IMR-90 (cell line): ENCODE data around the gene KLHL14.

Experiments used
- BHLHE40 ChIP-seq: fragments of 150-350 bp; IDR thresholded peaks from 2 replicates; pipeline ENCODE4 v1.6.1; 2016; ENCODE audit warnings: mild to moderate bottlenecking, low read depth, low read length
- CEBPB ChIP-seq: IDR thresholded peaks from 2 replicates; pipeline ENCODE4 v1.6.1; 2012; ENCODE audit warnings: low read depth, low read length, improper control_type of control experiment
- MAFK ChIP-seq: IDR thresholded peaks from 2 replicates; pipeline ENCODE4 v1.6.1; 2012; ENCODE audit warnings: low read depth, low read length, improper control_type of control experiment
- MAZ ChIP-seq: IDR thresholded peaks from 2 replicates; pipeline ENCODE4 v1.6.1; 2012; ENCODE audit warnings: low read depth, mild to moderate bottlenecking, low read length, improper control_type of control experiment, moderate library complexity, borderline replicate concordance
- POLR2A ChIP-seq: IDR thresholded peaks from 2 replicates; pipeline ENCODE4 v1.6.1; 2012; ENCODE audit warnings: mild to moderate bottlenecking, low read depth, low read length
- RCOR1 ChIP-seq: IDR thresholded peaks from 2 replicates; pipeline ENCODE4 v1.6.1; 2012; ENCODE audit warnings: mild to moderate bottlenecking, low read length, improper control_type of control experiment; ENCODE audit not compliant: insufficient replicate concordance
- RFX5 ChIP-seq: IDR thresholded peaks from 2 replicates; pipeline ENCODE4 v1.8.0; 2012; ENCODE audit warnings: low read depth, mild to moderate bottlenecking, low read length, moderate library complexity
- SMC3 ChIP-seq: fragments of 150-350 bp; IDR thresholded peaks from 2 replicates; pipeline ENCODE4 v1.6.1; 2016; ENCODE audit warnings: low read depth, mild to moderate bottlenecking, antibody characterized with exemption, low read length, moderate library complexity
- USF2 ChIP-seq: fragments of 150-350 bp; IDR thresholded peaks from 2 replicates; pipeline ENCODE4 v1.6.1; 2017; ENCODE audit warnings: mild to moderate bottlenecking, antibody characterized with exemption, low read length, low read depth
- TF ChIP-seq, protein P1 (sequence below): conservative IDR thresholded peaks from 2 replicates; pipeline ENCODE4 v1.5.1; 2012; ENCODE audit warnings: mild to moderate bottlenecking, low read depth, low read length, improper control_type of control experiment

DNA sequence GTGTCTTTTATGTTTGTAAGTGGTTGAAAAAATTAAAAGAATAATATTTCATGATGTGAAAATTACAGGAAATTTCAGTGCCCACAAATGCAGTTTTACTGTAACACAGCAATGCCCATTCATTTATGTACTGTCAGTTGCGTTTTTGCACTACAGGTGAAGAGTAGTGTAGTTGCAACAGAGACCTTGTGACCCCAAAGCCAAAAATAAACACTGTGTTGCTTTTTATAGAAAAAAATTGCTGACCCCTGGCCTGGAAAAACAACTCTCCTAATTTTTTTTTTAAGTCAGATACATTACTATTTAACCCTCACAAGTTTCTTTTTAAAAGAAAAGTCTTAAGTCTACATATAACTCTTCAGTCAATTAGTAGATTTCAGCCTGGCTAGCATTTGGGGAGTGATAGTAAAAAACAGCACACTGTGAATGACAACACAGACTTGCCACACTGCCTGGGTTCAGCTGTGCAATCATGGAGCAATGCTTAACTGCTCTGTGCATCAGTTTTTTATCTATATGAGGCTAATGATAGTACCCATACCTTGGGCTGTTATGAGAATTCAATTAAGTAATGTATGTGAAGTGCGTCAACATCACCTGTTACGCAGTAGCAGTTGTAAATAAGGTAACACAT, 8.1 kb downstream of the KLHL14 start:
- no peak for TF ChIP-seq CEBPB
- TF ChIP-seq, protein P1, sequence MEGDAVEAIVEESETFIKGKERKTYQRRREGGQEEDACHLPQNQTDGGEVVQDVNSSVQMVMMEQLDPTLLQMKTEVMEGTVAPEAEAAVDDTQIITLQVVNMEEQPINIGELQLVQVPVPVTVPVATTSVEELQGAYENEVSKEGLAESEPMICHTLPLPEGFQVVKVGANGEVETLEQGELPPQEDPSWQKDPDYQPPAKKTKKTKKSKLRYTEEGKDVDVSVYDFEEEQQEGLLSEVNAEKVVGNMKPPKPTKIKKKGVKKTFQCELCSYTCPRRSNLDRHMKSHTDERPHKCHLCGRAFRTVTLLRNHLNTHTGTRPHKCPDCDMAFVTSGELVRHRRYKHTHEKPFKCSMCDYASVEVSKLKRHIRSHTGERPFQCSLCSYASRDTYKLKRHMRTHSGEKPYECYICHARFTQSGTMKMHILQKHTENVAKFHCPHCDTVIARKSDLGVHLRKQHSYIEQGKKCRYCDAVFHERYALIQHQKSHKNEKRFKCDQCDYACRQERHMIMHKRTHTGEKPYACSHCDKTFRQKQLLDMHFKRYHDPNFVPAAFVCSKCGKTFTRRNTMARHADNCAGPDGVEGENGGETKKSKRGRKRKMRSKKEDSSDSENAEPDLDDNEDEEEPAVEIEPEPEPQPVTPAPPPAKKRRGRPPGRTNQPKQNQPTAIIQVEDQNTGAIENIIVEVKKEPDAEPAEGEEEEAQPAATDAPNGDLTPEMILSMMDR: no peak
- no peak for TF ChIP-seq RCOR1
- TF ChIP-seq POLR2A: no peak
- no peak for TF ChIP-seq MAZ
- TF ChIP-seq RFX5: no peak
- TF ChIP-seq SMC3: no peak
- TF ChIP-seq MAFK: no peak
- TF ChIP-seq USF2: no peak
- no peak for TF ChIP-seq BHLHE40
